Stimulated activated effector memory CD8-positive, alpha-beta T cell treated with anti-CD3 and anti-CD28 coated beads, Interleukin-12 subunit alpha, Interleukin-12 subunit beta, amount 100 ng/mL, for 72 hours (primary cell): Measurements from ENCODE around the gene DMD.

Source experiments
- ATAC-seq: fragments of 150-1000 bp; cut with Tn5 transposase; 2 replicates; pipeline ENCODE4 v1.10.0; 2021
- DNase-seq, 2 donors: peaks; one replicate each; pipeline ENCODE4 v3.0.0; 2021 to 2022; ENCODE audit warnings: low spot score in 2 of 2
- H3K27ac Mint-ChIP-seq: one replicate; pipeline ENCODE4 v1.8.0; 2022; ENCODE audit warnings: mild to moderate bottlenecking, mixed read lengths
- H3K36me3 Mint-ChIP-seq: one replicate; pipeline ENCODE4 v1.8.0; 2022; ENCODE audit warnings: mild to moderate bottlenecking, mixed read lengths
- H3K4me1 Mint-ChIP-seq: one replicate; pipeline ENCODE4 v1.8.0; 2022; ENCODE audit warnings: mixed read lengths
- H3K4me3 Mint-ChIP-seq: one replicate; pipeline ENCODE4 v1.8.0; 2022; ENCODE audit warnings: mild to moderate bottlenecking, mixed read lengths
- H3K9me3 Mint-ChIP-seq: one replicate; pipeline ENCODE4 v1.8.0; 2022; ENCODE audit warnings: mixed read lengths

Gene DMD

GRCh38 chrX:31217084-31217483 lies 1994.3 kb downstream of the DMD start:
- H3K4me1 Mint-ChIP-seq = no peaks in the 10 kb centered on the region
- H3K36me3 Mint-ChIP-seq = no peaks in the 10 kb centered on the region
- DNase-seq (no peak), ATAC-seq (no peak)
- no peak overlapping the region for H3K4me3 Mint-ChIP-seq
- no peak overlapping the region for H3K27ac Mint-ChIP-seq
- no peaks in the 10 kb centered on the region for H3K9me3 Mint-ChIP-seq

- Mint-ChIP-seq H3K9me3 (no peaks in the 10 kb centered on the region), H3K4me1 (no peaks in the 10 kb centered on the region), H3K27ac (no peak overlapping the region), H3K4me3 (no peak overlapping the region), H3K36me3 (no peaks in the 10 kb centered on the region)
- no peak for DNase-seq
- no peak for ATAC-seq
These were observed 1996.0 kb downstream of the DMD start for GRCh38 chrX:31215277-31215815.

GRCh38 chrX:31213941-31214340 lies 1997.4 kb downstream of the DMD start:
- DNase-seq (no peak), ATAC-seq (no peak)
- H3K4me3 Mint-ChIP-seq = no peak overlapping the region
- H3K4me1 Mint-ChIP-seq = no peaks in the 10 kb centered on the region
- H3K27ac Mint-ChIP-seq = no peak overlapping the region
- no peaks in the 10 kb centered on the region for H3K36me3 Mint-ChIP-seq
- H3K9me3 Mint-ChIP-seq = no peaks in the 10 kb centered on the region

GRCh38 chrX:31212856-31213748 lies 1998.2 kb downstream of the DMD start:
- H3K27ac Mint-ChIP-seq = no peak overlapping the region
- ATAC-seq = no peak

GRCh38 chrX:31209005-31209628 lies 2002.2 kb downstream of the DMD start:
- Mint-ChIP-seq H3K27ac (no peak overlapping the region), H3K4me3 (no peak overlapping the region), H3K36me3 (no peaks in the 10 kb centered on the region), H3K4me1 (no peaks in the 10 kb centered on the region), H3K9me3 (no peaks in the 10 kb centered on the region)
- ATAC-seq (no peak), DNase-seq (no peak)

More at GRCh38 chrX:31212856-31213748, 1998.2 kb downstream of the DMD start:
- no peaks in the 10 kb centered on the region for H3K9me3 Mint-ChIP-seq
- H3K4me1 Mint-ChIP-seq = no peaks in the 10 kb centered on the region
- H3K4me3 Mint-ChIP-seq = no peak overlapping the region
- DNase-seq = no peak
- H3K36me3 Mint-ChIP-seq = no peaks in the 10 kb centered on the region

- Mint-ChIP-seq H3K36me3 (no peaks in the 10 kb centered on the region), H3K9me3 (no peaks in the 10 kb centered on the region)
These were observed 2009.8 kb downstream of the DMD start for GRCh38 chrX:31201503-31201902.

GRCh38 chrX:31200430-31200829 lies 2010.9 kb downstream of the DMD start:
- Mint-ChIP-seq H3K9me3 (no peaks in the 10 kb centered on the region), H3K36me3 (no peaks in the 10 kb centered on the region), H3K27ac (no peak overlapping the region), H3K4me1 (no peaks in the 10 kb centered on the region), H3K4me3 (no peak overlapping the region)
- DNase-seq (no peak), ATAC-seq (no peak)

More at GRCh38 chrX:31201503-31201902, 2009.8 kb downstream of the DMD start:
- ATAC-seq (no peak), DNase-seq (no peak)
- no peaks in the 10 kb centered on the region for H3K4me1 Mint-ChIP-seq
- H3K4me3 Mint-ChIP-seq = no peak overlapping the region
- no peak overlapping the region for H3K27ac Mint-ChIP-seq

- DNase-seq (no peak), ATAC-seq (no peak)
- Mint-ChIP-seq H3K27ac (no peak overlapping the region), H3K9me3 (no peaks in the 10 kb centered on the region), H3K36me3 (no peaks in the 10 kb centered on the region), H3K4me3 (no peak overlapping the region), H3K4me1 (no peaks in the 10 kb centered on the region)
These were observed 2011.6 kb downstream of the DMD start for GRCh38 chrX:31199840-31200114.

- H3K4me3 Mint-ChIP-seq = no peak overlapping the region
- H3K36me3 Mint-ChIP-seq = no peaks in the 10 kb centered on the region
- H3K4me1 Mint-ChIP-seq = no peaks in the 10 kb centered on the region
- H3K27ac Mint-ChIP-seq = no peak overlapping the region
- DNase-seq (no peak), ATAC-seq (no peak)
- H3K9me3 Mint-ChIP-seq = no peaks in the 10 kb centered on the region
These were observed 2012.1 kb downstream of the DMD start for GRCh38 chrX:31199056-31199839.

- no peak for ATAC-seq
- H3K9me3 Mint-ChIP-seq = peaks cover 2% of the 10 kb centered on the region
- H3K36me3 Mint-ChIP-seq = no peaks in the 10 kb centered on the region
- no peak overlapping the region for H3K27ac Mint-ChIP-seq
- no peak overlapping the region for H3K4me3 Mint-ChIP-seq
- no peak for DNase-seq
- H3K4me1 Mint-ChIP-seq = no peaks in the 10 kb centered on the region
These were observed 2021.0 kb downstream of the DMD start for GRCh38 chrX:31190221-31190975.

GRCh38 chrX:31186693-31187338 lies 2024.5 kb downstream of the DMD start:
- H3K27ac Mint-ChIP-seq = no peak overlapping the region
- DNase-seq (no peak), ATAC-seq (no peak)
- H3K36me3 Mint-ChIP-seq = no peaks in the 10 kb centered on the region
- H3K4me3 Mint-ChIP-seq = no peak overlapping the region
- no peaks in the 10 kb centered on the region for H3K4me1 Mint-ChIP-seq
- peaks cover 5% of the 10 kb centered on the region for H3K9me3 Mint-ChIP-seq

GRCh38 chrX:31185884-31186283 lies 2025.5 kb downstream of the DMD start:
- DNase-seq (no peak), ATAC-seq (no peak)
- Mint-ChIP-seq H3K27ac (no peak overlapping the region), H3K9me3 (peaks cover 5% of the 10 kb centered on the region), H3K36me3 (no peaks in the 10 kb centered on the region), H3K4me3 (no peak overlapping the region), H3K4me1 (no peaks in the 10 kb centered on the region)

- no peak for ATAC-seq
- Mint-ChIP-seq H3K9me3 (peaks cover 3% of the 10 kb centered on the region), H3K4me3 (no peak overlapping the region), H3K36me3 (peaks cover 5% of the 10 kb centered on the region), H3K27ac (no peak overlapping the region), H3K4me1 (no peaks in the 10 kb centered on the region)
- DNase-seq = no peak
These were observed 2029.9 kb downstream of the DMD start for GRCh38 chrX:31181377-31182000.

- DNase-seq = no peak
- no peaks in the 10 kb centered on the region for H3K4me1 Mint-ChIP-seq
- H3K27ac Mint-ChIP-seq = no peak overlapping the region
- no peak for ATAC-seq
- no peaks in the 10 kb centered on the region for H3K9me3 Mint-ChIP-seq
- H3K36me3 Mint-ChIP-seq = peaks cover 5% of the 10 kb centered on the region
- H3K4me3 Mint-ChIP-seq = no peak overlapping the region
These were observed 2032.1 kb downstream of the DMD start for GRCh38 chrX:31179203-31179602.
